SH-SY5Y (cell line): ENCODE data around the gene CDH4.

Experiments used
- GATA2 ChIP-seq: IDR thresholded peaks from 2 replicates; pipeline ENCODE4 v1.6.1; 2011; ENCODE audit warnings: mild to moderate bottlenecking, low read depth, low read length
- GATA3 ChIP-seq: IDR thresholded peaks from 2 replicates; pipeline ENCODE4 v1.6.1; 2011; ENCODE audit warnings: low read depth, mild to moderate bottlenecking, low read length, moderate library complexity

- TF ChIP-seq GATA2, result no peak
- no peak for TF ChIP-seq GATA3
These were observed 545.9 kb downstream of the CDH4 start for GRCh38 chr20:61797971-61798411.
